GM12892 (cell line): ENCODE measurements around the gene PPP2R5C.

ENCODE experiments used
- POLR2A ChIP-seq: IDR thresholded peaks from 2 replicates; pipeline ENCODE4 v1.6.1; 2011; ENCODE audit warnings: low read depth, low read length, control low read depth
- POLR2AphosphoS5 ChIP-seq: IDR thresholded peaks from 2 replicates; pipeline ENCODE4 v1.6.1; 2011; ENCODE audit warnings: low read depth, low read length, control low read depth

DNA sequence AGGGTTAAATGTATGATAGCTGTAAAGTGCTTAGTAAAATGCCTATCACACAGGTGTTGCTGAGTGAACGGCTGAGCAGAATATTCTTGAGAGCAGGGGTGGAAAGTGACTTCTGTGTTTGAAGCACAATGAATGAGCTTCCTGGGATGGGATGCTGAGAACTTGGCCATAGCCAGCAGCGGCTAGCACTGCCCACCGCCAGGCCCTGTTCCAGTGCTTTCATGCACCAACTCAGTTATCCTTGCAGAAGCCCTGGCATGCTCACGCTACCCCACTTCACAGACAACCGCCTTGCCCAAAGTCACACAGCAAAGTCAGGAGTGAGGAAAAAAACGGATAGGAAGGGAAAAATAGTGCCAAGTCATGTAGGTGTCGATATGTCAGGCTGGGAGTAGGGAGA lies 213.7 kb downstream of the PPP2R5C start:
- TF ChIP-seq POLR2A (no peak), POLR2AphosphoS5 (no peak)
